GM12874 (cell line): ENCODE measurements around the gene C4orf51.

Source experiments
- CTCF ChIP-seq: IDR thresholded peaks from 2 replicates; pipeline ENCODE4 v1.5.1; 2011; ENCODE audit warnings: low read depth, mild to moderate bottlenecking, control low read depth, low read length, moderate library complexity; ENCODE audit not compliant: insufficient read depth

The C4orf51 gene

GRCh38 chr4:145781351-145781750 lies 101.4 kb downstream of the C4orf51 start:
- TF ChIP-seq CTCF = no peak
